WTC11 (cell line): Measurements from ENCODE around the gene CXCL14.

Experiments
- CBFB ChIP-seq: sonication (generic); formaldehyde crosslinking; IDR thresholded peaks from 2 replicates; pipeline ENCODE4 v1.8.1; 2022; ENCODE audit warnings: mild to moderate bottlenecking, low read depth, missing genetic modification reagents
- NR3C1 ChIP-seq: sonication (generic); formaldehyde crosslinking; conservative IDR thresholded peaks from 2 replicates; pipeline ENCODE4 v1.8.1; 2023; ENCODE audit warnings: low read depth, mild to moderate bottlenecking, missing genetic modification reagents
- OVOL2 ChIP-seq: fragments of 250-450 bp; sonication (Bioruptor Pico); IDR thresholded peaks from 2 replicates; pipeline ENCODE4 v1.9.0; 2021; ENCODE audit warnings: mild to moderate bottlenecking, borderline replicate concordance
- SP1 ChIP-seq: sonication (generic); formaldehyde crosslinking; conservative IDR thresholded peaks from 2 replicates; pipeline ENCODE4 v1.8.1; 2022; ENCODE audit warnings: missing genetic modification reagents
- TF ChIP-seq, protein P1 (sequence below): fragments of 200-600 bp; IDR thresholded peaks from 2 replicates; pipeline ENCODE4 v1.8.0; 2022; ENCODE audit warnings: antibody characterized with exemption
- TF ChIP-seq, protein P2 (sequence below): sonication (generic); formaldehyde crosslinking; IDR thresholded peaks from 2 replicates; pipeline ENCODE4 v1.8.1; 2023; ENCODE audit warnings: mild to moderate bottlenecking, missing genetic modification reagents, moderate library complexity
- TF ChIP-seq, protein P3 (sequence below): sonication (generic); formaldehyde crosslinking; IDR thresholded peaks from 2 replicates; pipeline ENCODE4 v1.8.1; 2022; ENCODE audit warnings: low read depth, missing genetic modification reagents, borderline replicate concordance
- TF ChIP-seq, protein P4 (sequence below): fragments of 250-450 bp; sonication (Bioruptor Pico); IDR thresholded peaks from 2 replicates; pipeline ENCODE4 v1.9.0; 2021; ENCODE audit warnings: moderate library complexity, mild to moderate bottlenecking, inconsistent platforms, borderline replicate concordance
- TF ChIP-seq, protein P5 (sequence below): sonication (generic); formaldehyde crosslinking; IDR thresholded peaks from 2 replicates; pipeline ENCODE4 v1.8.0; 2022; ENCODE audit warnings: mild to moderate bottlenecking, missing genetic modification reagents

DNA sequence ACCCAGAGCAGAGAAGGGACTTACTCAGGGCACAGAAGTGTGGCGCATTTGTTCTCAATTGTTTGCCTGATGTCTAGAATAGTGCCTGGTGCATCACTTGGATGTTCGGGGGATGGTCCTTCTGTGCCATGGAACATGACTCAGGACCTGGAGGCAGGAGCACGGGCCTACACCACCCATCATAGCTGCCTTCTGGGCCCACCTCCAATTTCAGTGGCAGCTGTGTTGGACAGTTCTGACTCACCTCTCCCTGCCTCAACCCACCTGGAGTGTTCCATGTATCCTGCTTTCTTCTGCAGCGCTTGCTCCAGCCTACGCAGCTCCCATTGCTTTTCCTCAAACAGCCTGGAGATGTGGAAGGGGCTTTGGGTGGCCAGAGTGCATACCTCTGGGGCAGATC lies 12.5 kb upstream of the CXCL14 start:
- TF ChIP-seq OVOL2, result no peak
- TF ChIP-seq, protein P1, sequence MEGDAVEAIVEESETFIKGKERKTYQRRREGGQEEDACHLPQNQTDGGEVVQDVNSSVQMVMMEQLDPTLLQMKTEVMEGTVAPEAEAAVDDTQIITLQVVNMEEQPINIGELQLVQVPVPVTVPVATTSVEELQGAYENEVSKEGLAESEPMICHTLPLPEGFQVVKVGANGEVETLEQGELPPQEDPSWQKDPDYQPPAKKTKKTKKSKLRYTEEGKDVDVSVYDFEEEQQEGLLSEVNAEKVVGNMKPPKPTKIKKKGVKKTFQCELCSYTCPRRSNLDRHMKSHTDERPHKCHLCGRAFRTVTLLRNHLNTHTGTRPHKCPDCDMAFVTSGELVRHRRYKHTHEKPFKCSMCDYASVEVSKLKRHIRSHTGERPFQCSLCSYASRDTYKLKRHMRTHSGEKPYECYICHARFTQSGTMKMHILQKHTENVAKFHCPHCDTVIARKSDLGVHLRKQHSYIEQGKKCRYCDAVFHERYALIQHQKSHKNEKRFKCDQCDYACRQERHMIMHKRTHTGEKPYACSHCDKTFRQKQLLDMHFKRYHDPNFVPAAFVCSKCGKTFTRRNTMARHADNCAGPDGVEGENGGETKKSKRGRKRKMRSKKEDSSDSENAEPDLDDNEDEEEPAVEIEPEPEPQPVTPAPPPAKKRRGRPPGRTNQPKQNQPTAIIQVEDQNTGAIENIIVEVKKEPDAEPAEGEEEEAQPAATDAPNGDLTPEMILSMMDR, result no peak
- TF ChIP-seq, protein P2, sequence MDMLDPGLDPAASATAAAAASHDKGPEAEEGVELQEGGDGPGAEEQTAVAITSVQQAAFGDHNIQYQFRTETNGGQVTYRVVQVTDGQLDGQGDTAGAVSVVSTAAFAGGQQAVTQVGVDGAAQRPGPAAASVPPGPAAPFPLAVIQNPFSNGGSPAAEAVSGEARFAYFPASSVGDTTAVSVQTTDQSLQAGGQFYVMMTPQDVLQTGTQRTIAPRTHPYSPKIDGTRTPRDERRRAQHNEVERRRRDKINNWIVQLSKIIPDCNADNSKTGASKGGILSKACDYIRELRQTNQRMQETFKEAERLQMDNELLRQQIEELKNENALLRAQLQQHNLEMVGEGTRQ (CRISPR knock-in tag), result no peak
- TF ChIP-seq SP1 (CRISPR knock-in tag), result no peak
- TF ChIP-seq, protein P3, sequence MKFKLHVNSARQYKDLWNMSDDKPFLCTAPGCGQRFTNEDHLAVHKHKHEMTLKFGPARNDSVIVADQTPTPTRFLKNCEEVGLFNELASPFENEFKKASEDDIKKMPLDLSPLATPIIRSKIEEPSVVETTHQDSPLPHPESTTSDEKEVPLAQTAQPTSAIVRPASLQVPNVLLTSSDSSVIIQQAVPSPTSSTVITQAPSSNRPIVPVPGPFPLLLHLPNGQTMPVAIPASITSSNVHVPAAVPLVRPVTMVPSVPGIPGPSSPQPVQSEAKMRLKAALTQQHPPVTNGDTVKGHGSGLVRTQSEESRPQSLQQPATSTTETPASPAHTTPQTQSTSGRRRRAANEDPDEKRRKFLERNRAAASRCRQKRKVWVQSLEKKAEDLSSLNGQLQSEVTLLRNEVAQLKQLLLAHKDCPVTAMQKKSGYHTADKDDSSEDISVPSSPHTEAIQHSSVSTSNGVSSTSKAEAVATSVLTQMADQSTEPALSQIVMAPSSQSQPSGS (CRISPR knock-in tag), result no peak
- TF ChIP-seq, protein P4, sequence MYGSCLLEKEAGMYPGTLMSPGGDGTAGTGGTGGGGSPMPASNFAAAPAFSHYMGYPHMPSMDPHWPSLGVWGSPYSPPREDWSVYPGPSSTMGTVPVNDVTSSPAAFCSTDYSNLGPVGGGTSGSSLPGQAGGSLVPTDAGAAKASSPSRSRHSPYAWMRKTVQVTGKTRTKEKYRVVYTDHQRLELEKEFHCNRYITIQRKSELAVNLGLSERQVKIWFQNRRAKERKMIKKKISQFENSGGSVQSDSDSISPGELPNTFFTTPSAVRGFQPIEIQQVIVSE (CRISPR knock-in tag), result no peak
- no peak for TF ChIP-seq CBFB (CRISPR knock-in tag)
- TF ChIP-seq, protein P5, sequence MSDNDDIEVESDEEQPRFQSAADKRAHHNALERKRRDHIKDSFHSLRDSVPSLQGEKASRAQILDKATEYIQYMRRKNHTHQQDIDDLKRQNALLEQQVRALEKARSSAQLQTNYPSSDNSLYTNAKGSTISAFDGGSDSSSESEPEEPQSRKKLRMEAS (CRISPR knock-in tag), result no peak
- TF ChIP-seq NR3C1 (CRISPR knock-in tag), result no peak
